Measurements from ENCODE around the gene RPP25L. TPM values are rescaled to one million over a fixed set of nuclear protein-coding genes. Genes with fewer than 3 reads are reported as not detected.

Gene RPP25L
- polyA plus RNA-seq, 3 donors, result 20.1 to 42.3 (median 39.4) TPM

DNA sequence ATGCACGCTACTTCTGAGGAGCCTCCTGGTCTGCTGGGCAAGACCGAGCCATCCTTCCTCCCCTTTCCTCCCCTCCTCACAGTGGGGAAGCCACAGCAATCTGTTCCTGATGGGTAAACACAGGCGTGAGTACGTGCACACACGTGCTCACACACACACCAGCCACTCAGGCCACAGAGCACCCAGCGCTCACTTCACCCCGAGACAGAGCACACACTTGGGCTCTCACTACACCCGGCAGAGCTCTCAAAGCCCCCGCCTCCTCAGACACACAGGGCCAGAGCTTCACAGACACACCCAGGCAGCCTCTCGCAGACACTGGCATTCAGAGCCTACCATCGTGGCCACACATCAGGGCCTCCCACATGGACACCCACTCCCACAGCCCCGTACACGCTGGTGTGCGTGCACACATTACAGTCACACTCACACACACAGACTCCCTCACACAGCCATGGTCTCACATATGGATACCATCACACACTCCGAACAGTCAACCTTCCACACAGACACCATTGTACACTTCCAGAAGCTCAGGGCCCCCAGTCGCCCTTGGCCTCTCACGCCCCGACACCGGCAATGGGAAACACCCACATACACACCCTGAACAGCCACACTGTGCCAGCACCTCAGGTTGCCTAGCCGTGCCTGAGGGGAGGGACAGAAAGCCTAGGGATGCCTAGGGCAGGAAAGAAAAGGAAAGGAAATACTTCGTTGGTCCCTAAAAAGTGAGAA is 35.9 kb downstream of the RPP25L start:
- no peak overlapping the region for H3K4me2 ChIP-seq (replicated peaks; ENCODE audit: extremely low read depth, low read length, poor library complexity, severe bottlenecking)
- no peak for DNase-seq
- peaks cover 0 to 24% of the 10 kb centered on the region in 2 donors for H3K9me3 ChIP-seq (replicated peaks in 1 of 2; ENCODE audit: control insufficient read depth in 1 of 2, insufficient read depth in 1 of 2, low read length in 2 of 2)
- peak overlapping the region in 1 of 2 donors; percentile 70 for H3K4me3 Mint-ChIP-seq
- no peaks in the 10 kb centered on the region for H3K4me1 ChIP-seq (ENCODE audit: control insufficient read depth in 1 of 2, insufficient read depth in 2 of 2, low read length in 2 of 2)
- no peaks in the 10 kb centered on the region for H3K36me3 ChIP-seq (replicated peaks in 1 of 2; ENCODE audit: control insufficient read depth in 1 of 2, insufficient read depth in 2 of 2, low read length in 2 of 2)
- peaks cover 30 to 55% of the 10 kb centered on the region in 2 donors for H3K27me3 ChIP-seq (ENCODE audit: control insufficient read depth in 2 of 2, insufficient read depth in 2 of 2, low read length in 2 of 2)
- H3K4me3 ChIP-seq (replicated peaks in 1 of 3; ENCODE audit: low read depth in 2 of 3, low read length in 3 of 3), result no peak overlapping the region
- H2AFZ ChIP-seq (ENCODE audit: insufficient read depth, low read depth, low read length, poor library complexity, severe bottlenecking), result no peak overlapping the region
- H3K79me2 ChIP-seq (ENCODE audit: insufficient read depth, low read length), result no peaks in the 10 kb centered on the region
- no peak overlapping the region for H3K27ac ChIP-seq (ENCODE audit: low read depth in 1 of 2, low read length in 2 of 2)
- peak overlapping the region in 1 of 7 donors; percentile 12 for H3K27ac Mint-ChIP-seq
- peaks cover 0 to 6% (median 2%) of the 10 kb centered on the region in 7 donors for H3K9me3 Mint-ChIP-seq
- WGBS (ENCODE audit: insufficient coverage), result 74% methylated on average over 16 of the region's 21 CpGs
- H3K36me3 Mint-ChIP-seq, result peaks cover 0 to 1% of the 10 kb centered on the region in 2 donors
- H3K9ac ChIP-seq (ENCODE audit: insufficient read depth, low read length, poor library complexity, severe bottlenecking), result no peak overlapping the region
- H4K20me1 ChIP-seq (ENCODE audit: insufficient read depth, low read length), result no peaks in the 10 kb centered on the region
- intact Hi-C loops (cut with micrococcal nuclease), result no loop called here
- TF ChIP-seq, protein P1, sequence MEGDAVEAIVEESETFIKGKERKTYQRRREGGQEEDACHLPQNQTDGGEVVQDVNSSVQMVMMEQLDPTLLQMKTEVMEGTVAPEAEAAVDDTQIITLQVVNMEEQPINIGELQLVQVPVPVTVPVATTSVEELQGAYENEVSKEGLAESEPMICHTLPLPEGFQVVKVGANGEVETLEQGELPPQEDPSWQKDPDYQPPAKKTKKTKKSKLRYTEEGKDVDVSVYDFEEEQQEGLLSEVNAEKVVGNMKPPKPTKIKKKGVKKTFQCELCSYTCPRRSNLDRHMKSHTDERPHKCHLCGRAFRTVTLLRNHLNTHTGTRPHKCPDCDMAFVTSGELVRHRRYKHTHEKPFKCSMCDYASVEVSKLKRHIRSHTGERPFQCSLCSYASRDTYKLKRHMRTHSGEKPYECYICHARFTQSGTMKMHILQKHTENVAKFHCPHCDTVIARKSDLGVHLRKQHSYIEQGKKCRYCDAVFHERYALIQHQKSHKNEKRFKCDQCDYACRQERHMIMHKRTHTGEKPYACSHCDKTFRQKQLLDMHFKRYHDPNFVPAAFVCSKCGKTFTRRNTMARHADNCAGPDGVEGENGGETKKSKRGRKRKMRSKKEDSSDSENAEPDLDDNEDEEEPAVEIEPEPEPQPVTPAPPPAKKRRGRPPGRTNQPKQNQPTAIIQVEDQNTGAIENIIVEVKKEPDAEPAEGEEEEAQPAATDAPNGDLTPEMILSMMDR (IDR thresholded peaks at IDR 0.05), result no peak
- peaks cover 2% of the 10 kb centered on the region for H3K4me1 Mint-ChIP-seq
- peaks cover 54 to 69% (median 56%) of the 10 kb centered on the region in 3 donors for H3K27me3 Mint-ChIP-seq (ENCODE audit: low read depth in 3 of 3)

DNA sequence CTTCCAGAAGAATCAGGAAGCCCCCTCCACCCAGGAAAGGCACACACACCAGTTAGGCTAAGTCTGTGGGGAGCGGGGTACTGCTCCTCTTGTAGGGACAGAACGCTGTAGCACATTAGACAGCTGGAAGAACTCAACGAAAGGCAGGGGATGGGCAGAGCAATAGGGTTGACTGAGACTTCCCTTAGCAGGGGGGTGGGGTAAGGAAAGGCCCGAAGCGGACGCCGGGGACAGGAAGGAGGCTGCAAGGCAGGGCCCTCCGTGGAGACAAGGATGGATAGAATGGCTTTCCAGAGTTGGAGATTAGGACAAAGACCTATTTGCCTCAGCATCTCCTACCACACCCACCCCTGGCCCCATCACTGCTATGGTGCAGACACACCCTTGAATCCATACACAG is 36.7 kb downstream of the RPP25L start:
- Histone ChIP-seq H3K9ac (ENCODE audit: insufficient read depth, low read length, poor library complexity, severe bottlenecking) (no peak overlapping the region), H3K9me3 (replicated peaks in 1 of 2; ENCODE audit: control insufficient read depth in 1 of 2, insufficient read depth in 1 of 2, low read length in 2 of 2) (peaks cover 0 to 24% of the 10 kb centered on the region in 2 donors), H3K79me2 (ENCODE audit: insufficient read depth, low read length) (no peaks in the 10 kb centered on the region), H4K20me1 (ENCODE audit: insufficient read depth, low read length) (no peaks in the 10 kb centered on the region), H3K27me3 (ENCODE audit: control insufficient read depth in 2 of 2, insufficient read depth in 2 of 2, low read length in 2 of 2) (peaks cover 30 to 48% of the 10 kb centered on the region in 2 donors), H3K4me1 (ENCODE audit: control insufficient read depth in 1 of 2, insufficient read depth in 2 of 2, low read length in 2 of 2) (no peaks in the 10 kb centered on the region), H3K27ac (ENCODE audit: low read depth in 1 of 2, low read length in 2 of 2) (no peak overlapping the region), H3K36me3 (replicated peaks in 1 of 2; ENCODE audit: control insufficient read depth in 1 of 2, insufficient read depth in 2 of 2, low read length in 2 of 2) (no peaks in the 10 kb centered on the region), H3K4me2 (replicated peaks; ENCODE audit: extremely low read depth, low read length, poor library complexity, severe bottlenecking) (no peak overlapping the region), H3K4me3 (replicated peaks in 1 of 3; ENCODE audit: low read depth in 2 of 3, low read length in 3 of 3) (no peak overlapping the region), H2AFZ (ENCODE audit: insufficient read depth, low read depth, low read length, poor library complexity, severe bottlenecking) (no peak overlapping the region)
- Mint-ChIP-seq H3K27ac (no peak overlapping the region), H3K27me3 (ENCODE audit: low read depth in 3 of 3) (peaks cover 48 to 64% (median 48%) of the 10 kb centered on the region in 3 donors), H3K4me3 (no peak overlapping the region), H3K36me3 (peaks cover 0 to 1% of the 10 kb centered on the region in 2 donors), H3K9me3 (peaks cover 0 to 6% (median 2%) of the 10 kb centered on the region in 7 donors), H3K4me1 (peaks cover 2% of the 10 kb centered on the region)
- intact Hi-C loops (cut with micrococcal nuclease), result no loop called here
- TF ChIP-seq, protein P1 (IDR thresholded peaks at IDR 0.05), result no peak
- no CpG with 5 or more reads among the region's 8 CpGs for WGBS (ENCODE audit: insufficient coverage)
- no peak for DNase-seq
